AG09309 (cell line): ENCODE data around the gene TSSK3.

Source experiments
- DNase-seq: peaks from one replicate; pipeline ENCODE4 v3.0.0-alpha.2; 2010; ENCODE audit warnings: low read depth
- H3K4me3 ChIP-seq: 2 replicates; pipeline ENCODE4 v1.5.1; 2011; ENCODE audit warnings: mild to moderate bottlenecking, low read depth, low read length, moderate library complexity; ENCODE audit not compliant: control insufficient read depth
- TF ChIP-seq, protein P1 (sequence below): IDR thresholded peaks from 2 replicates; pipeline ENCODE4 v1.5.1; 2011; ENCODE audit warnings: mild to moderate bottlenecking, low read depth, low read length, inconsistent platforms; ENCODE audit not compliant: insufficient read depth, control insufficient read depth; ENCODE audit errors: missing control alignments

TSSK3 gene

DNA sequence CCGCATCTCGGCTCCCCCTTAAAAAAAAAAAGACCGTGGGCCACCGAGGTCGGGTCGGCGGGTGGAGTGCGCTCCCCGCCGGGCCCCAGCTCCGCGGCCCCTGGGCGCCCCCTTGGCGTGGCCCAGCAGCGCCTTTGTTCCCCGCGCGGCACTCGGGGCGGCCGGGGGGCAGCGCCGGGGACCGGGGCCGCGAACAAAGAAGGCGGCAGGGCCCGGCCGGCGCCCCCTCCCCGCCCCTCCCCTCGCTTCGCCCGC, 26.9 kb upstream of the TSSK3 start:
- DNase-seq, result no peak
- TF ChIP-seq, protein P1, sequence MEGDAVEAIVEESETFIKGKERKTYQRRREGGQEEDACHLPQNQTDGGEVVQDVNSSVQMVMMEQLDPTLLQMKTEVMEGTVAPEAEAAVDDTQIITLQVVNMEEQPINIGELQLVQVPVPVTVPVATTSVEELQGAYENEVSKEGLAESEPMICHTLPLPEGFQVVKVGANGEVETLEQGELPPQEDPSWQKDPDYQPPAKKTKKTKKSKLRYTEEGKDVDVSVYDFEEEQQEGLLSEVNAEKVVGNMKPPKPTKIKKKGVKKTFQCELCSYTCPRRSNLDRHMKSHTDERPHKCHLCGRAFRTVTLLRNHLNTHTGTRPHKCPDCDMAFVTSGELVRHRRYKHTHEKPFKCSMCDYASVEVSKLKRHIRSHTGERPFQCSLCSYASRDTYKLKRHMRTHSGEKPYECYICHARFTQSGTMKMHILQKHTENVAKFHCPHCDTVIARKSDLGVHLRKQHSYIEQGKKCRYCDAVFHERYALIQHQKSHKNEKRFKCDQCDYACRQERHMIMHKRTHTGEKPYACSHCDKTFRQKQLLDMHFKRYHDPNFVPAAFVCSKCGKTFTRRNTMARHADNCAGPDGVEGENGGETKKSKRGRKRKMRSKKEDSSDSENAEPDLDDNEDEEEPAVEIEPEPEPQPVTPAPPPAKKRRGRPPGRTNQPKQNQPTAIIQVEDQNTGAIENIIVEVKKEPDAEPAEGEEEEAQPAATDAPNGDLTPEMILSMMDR, result no peak
- H3K4me3 ChIP-seq, result peak overlapping the region; percentile 59

DNA sequence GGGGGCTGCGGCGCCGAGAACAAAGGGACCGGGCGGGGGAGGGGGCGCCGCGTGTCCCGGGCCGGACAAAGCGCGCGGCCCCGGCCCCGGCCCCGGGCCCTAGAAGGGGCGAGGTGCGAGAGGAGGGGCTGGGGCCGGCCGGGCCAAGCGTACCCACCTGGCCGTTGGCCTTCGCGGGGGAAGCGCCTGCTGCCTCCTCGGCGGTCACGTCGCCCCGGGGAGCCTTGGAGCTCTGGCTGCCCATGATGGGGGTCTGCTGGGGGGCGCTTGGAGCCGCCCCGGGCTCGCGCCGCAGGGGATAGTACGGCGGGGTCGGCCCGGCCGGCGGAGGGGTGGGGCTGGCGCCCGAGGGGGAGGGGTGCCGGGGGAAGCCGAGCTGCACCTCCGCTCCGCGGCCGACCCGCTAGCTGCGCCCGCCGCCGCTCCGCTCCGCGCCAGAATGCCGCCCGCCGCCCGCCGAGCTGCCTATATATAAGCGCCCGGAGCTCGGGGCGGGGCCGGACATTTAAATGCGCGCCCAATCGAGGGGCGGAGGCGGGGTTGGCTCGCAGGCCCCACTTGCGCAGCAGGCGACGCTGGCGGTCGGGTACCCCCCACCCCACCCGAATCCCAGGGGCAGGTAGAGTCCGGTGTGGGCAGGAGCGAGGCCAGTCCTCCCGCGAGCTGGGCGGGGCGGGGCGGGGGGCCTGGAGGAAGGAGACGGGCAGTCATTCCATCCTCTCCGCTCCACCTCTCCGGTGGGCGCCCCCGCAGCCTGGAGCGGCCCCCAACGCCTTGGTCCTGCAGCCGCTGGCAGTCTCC, 26.3 kb upstream of the TSSK3 start, which contains the start of gene MARCKSL1:
MARCKSL1 (minus strand) TSS at position 444 of the 801 bp plus-strand sequence; CDS start at position 244, 200 bp downstream.
- TF ChIP-seq, protein P1, result no peak
- H3K4me3 ChIP-seq, result peak within 1 kb of the TSS; percentile 59
- DNase-seq, result no peak

DNA sequence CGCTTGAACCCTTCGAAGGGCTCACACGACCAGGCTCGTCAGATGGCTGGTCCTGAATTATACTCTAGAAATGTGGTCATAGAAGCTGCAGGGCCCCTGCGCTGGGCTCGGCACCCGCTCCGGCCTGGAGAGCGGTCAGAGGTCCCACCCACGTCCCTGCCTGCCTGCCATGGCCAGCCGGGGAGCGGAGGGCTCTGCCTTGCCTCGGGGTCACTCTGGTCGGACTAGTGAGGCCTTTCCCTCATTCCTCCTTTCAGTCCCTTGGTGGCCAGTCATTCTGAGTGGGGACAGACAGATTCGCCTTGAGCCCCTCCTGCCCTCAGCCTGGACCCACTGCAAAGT, 25.8 kb upstream of the TSSK3 start:
- H3K4me3 ChIP-seq, result no peak overlapping the region
- TF ChIP-seq, protein P1, result no peak
- no peak for DNase-seq

DNA sequence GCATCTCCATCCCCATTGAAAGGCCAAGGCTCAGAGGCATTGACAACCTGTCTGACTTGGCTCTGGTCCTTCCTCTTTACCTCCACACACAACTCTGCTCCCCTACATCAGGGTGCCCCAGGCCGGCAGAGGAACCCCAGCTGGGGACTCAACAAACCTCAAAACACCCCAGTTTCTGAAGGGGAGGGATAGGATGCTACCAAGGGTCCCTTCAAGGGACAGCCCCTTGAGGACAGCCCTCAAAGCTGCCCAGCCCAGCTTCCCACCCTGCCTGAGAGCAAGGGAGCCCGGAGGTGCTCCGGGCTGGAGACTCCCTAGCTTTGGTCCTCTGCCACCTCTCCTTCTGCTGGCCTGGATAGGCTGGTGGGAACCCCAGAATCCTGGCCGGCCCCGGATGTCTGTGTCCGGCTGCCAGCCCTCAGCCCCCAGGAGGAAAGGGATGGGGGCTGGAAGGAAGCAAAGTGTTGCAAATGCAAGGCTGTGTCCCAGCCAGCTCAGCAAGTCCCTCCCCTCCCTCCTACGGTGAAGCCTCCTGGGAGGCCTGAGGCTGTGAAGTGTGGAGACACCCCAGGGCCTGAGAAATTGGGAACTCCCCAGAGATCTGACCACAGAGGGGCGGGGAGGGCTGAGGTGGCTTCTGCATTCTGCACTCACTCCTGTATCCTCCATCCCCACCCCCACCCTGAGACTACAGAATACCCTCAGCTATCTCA, 25.2 kb upstream of the TSSK3 start:
- no peak overlapping the region for H3K4me3 ChIP-seq
- no peak for DNase-seq
- TF ChIP-seq, protein P1, result no peak

DNA sequence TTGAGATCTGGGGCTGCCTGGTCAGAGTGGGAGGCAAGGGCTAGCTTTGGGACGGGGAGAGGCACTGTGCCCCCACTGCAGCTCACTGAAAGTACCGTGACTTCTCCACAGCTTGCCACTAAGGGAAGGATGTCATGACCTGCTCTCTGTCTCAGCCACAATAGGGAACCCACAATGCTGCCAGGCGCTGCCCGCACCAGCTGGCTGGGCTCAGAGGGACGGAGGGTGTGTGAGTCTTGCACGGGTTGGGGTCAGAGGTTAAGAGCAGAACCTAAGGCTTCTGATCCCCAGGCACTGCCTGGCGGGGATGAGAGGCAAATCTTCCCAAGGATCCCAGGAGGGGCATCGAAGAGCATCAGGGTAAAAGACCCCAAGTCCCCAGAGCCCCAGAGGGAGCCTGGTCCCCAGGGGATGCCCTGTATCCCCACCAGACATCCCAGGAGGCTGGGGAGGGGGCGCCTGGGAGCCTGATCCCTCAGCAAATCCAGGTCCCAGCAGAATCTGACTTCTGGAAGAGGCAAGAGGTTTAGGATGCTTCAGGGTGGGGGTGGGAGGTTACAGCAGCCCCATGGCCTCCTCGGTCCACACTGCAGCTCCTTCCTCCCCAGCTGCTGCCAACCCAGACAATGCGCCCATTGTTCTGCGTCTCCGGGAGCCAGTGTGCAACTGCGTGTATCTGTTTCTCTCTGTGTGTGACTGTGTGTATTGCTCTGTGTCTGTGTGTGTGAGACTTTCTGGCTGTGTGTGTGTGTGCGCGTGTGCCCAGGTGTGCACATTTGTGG, 24.3 kb upstream of the TSSK3 start:
- DNase-seq, result no peak
- no peak overlapping the region for H3K4me3 ChIP-seq
- TF ChIP-seq, protein P1, result no peak

DNA sequence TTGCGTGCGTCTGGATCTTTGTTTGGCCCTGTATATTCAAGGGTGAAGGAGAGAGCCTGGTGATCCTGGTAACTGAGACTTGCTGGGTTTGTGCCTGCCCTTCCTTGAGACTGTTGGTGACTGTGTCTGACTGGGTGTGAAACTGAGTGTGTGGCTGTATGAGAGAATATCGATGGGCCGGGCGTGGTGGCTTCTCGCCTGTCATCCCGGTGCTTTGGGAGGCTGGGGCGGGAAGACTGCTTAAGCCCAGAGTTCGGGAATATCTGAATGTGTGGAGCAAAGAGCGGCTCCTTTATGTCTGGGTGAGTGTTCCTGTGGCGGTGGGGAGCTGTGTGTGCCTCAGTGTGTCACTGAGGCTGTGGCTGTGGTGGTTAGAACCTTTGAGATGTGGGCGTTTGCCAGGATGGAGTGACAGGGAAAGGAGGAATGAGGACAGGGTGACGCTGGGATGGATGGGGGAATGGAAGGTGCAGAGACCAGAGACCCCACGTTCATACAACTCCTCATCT, 23.6 kb upstream of the TSSK3 start:
- TF ChIP-seq, protein P1, result no peak
- DNase-seq, result no peak
- H3K4me3 ChIP-seq, result no peak overlapping the region
